Body of pancreas (tissue), 4 donors: ENCODE measurements around the gene ST3GAL4. TPM values are rescaled to one million over a fixed set of nuclear protein-coding genes. Genes with fewer than 3 reads are reported as not detected.

Experiments used
- ATAC-seq: fragments of 150-250 bp; one replicate; pipeline ENCODE4 v1.9.1; 2016
- DNase-seq, 4 donors: peaks; one replicate each; pipeline ENCODE4 v3.0.0-alpha.2; 2019
- H3K27ac ChIP-seq, 4 donors: fragments of 200-600 bp; sonication (generic); 1 replicate in 3 of 4; 2 replicates in 1 of 4; pipeline versions ENCODE4 v1.5.1 to v1.6.1; 2016 to 2019; ENCODE audit warnings: mild to moderate bottlenecking in 1 of 4, mixed read lengths in 1 of 4, moderate library complexity in 1 of 4
- H3K27me3 ChIP-seq, 2 donors: fragments of 200-600 bp; sonication (generic); one replicate each; pipeline ENCODE4 v1.6.0; 2016; ENCODE audit warnings: mild to moderate bottlenecking in 1 of 2
- H3K36me3 ChIP-seq, 2 donors: fragments of 200-600 bp; sonication (generic); replicated peaks in 1 of 2; 2 replicates each; pipeline ENCODE4 v1.5.1; 2016; ENCODE audit warnings: low read depth in 2 of 2; ENCODE audit not compliant: insufficient read depth in 1 of 2
- H3K4me1 ChIP-seq: fragments of 200-600 bp; sonication (generic); one replicate; pipeline ENCODE4 v1.6.0; 2016
- H3K4me3 ChIP-seq, 2 donors: fragments of 200-600 bp; sonication (generic); 1 replicate in 1 of 2; 2 replicates in 1 of 2; pipeline ENCODE4 v1.5.1; 2016 to 2019
- H3K9me3 ChIP-seq, 3 donors: fragments of 200-600 bp; sonication (generic); 1 replicate in 2 of 3; 2 replicates in 1 of 3; pipeline ENCODE4 v1.5.1; 2016
- CTCF ChIP-seq, 7 experiments: fragments of 450-650 bp in 4 of 7; fragments of 200-600 bp in 3 of 7; sonication (generic) in 3 of 7; IDR thresholded peaks; one replicate each; pipeline ENCODE4 v1.5.1; 2016 to 2019; ENCODE audit warnings: antibody characterized with exemption in 7 of 7
- POLR2A ChIP-seq, 3 donors: fragments of 450-650 bp; IDR thresholded peaks; one replicate each; pipeline ENCODE4 v1.6.1; 2016; ENCODE audit warnings: antibody characterized with exemption in 3 of 3, mild to moderate bottlenecking in 2 of 3
- WGBS, 2 donors: methylation state at CpG; one replicate each; pipeline ENCODE4 v1.1.5; 2017; 5-methylcytosine and 5-hydroxymethylcytosine counted together
- intact Hi-C: fragments of 100-400 bp; cut with DNase I; formaldehyde crosslinking; loops from one replicate; pipeline ENCODE4 v1.15.1; 2023
- total RNA-seq, 2 donors: library from RNA; depleted of rRNA; stranded (reverse); fragments of >200 nt; gene quantifications; one replicate each; pipeline ENCODE4 v1.1.0, GENCODE V29; 2016

Gene ST3GAL4
- total RNA-seq, 2 donors from 2014 or later = 7.5 to 14.8 TPM

DNA sequence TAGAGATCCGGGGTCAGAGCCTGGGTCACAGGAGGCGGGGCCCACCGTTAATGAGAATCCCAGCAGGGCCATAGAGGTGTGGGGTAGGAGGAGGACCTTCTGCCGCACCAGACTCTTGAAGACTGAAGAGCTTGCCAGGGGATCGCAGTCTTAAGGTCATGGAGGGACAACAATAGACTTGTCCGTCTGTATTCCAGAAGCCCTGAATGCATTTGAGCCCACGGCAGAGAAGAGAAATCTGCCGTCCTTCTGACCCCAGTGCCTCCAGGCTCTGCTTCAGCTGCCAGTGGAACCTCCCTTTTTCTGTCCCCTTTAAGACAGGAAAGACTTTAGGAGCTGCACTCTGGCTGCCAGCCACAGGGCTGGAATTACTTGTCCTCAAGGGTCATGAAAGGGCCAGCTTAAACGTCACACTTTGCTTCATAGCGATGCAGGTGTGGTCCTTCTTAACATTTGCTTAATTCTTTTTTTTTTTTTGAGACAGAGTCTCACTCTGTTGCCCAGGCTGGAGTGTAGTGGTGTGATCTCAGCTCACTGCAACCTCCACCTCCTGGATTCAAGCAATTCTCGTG is 15.5 kb upstream of the ST3GAL4 start:
- TF ChIP-seq POLR2A (IDR thresholded peaks at IDR 0.05) = no peak
- TF ChIP-seq CTCF (IDR thresholded peaks at IDR 0.05) = no peak
- no peaks in the 10 kb centered on the region for H3K9me3 ChIP-seq
- intact Hi-C loops = no loop called here
- no peaks in the 10 kb centered on the region for H3K27me3 ChIP-seq
- no peak overlapping the region for H3K4me3 ChIP-seq
- H3K36me3 ChIP-seq = no peaks in the 10 kb centered on the region
- ATAC-seq (peak; percentile 29), DNase-seq (peak in 3 of 4 donors; percentile 34 to 41 (median 41))
- H3K27ac ChIP-seq = peak overlapping the region in 1 of 4 donors; percentile 17
- H3K4me1 ChIP-seq = peaks cover 13% of the 10 kb centered on the region
- WGBS, 2 donors = 67 to 72% methylated on average over 7 to 11 of the region's 11 CpGs

DNA sequence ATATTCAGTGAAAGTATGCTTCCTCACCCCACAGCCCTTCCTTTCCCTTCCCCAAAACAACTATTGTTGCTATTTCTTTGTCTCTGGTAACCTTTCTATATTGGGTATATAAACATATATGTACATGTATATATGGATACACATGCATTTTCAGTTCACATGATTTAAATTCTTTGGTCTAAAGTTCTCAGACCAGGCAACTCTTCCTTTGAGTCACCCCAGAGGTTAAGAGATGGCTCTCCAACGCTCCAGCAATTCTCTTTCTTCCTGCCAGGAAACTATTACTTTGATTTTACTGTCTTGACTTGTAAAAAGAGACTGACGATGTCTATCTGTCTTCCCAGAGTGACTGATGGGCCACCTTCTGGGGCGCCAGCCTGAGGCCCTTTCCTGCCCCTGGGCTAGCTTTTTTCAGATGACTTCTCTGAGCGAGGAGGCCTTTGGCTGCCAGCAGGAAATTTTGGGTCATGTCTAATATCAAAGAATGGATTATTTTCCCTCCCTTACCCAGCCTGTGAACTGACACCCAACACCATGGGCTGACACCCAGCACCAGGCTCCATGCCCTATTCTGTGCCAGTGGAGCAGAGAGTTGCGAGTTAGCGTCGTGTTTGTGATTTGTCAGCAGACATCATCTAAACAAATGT is 14.4 kb upstream of the ST3GAL4 start:
- Histone ChIP-seq H3K9me3 (no peaks in the 10 kb centered on the region), H3K4me1 (peaks cover 25% of the 10 kb centered on the region), H3K4me3 (no peak overlapping the region), H3K36me3 (no peaks in the 10 kb centered on the region), H3K27me3 (no peaks in the 10 kb centered on the region), H3K27ac (no peak overlapping the region)
- intact Hi-C loops = no loop called here
- no peak for ATAC-seq
- 89 to 94% methylated on average over 7 of the region's 7 CpGs for WGBS, 2 donors
- DNase-seq = no peak
- TF ChIP-seq CTCF (IDR thresholded peaks at IDR 0.05) = no peak

DNA sequence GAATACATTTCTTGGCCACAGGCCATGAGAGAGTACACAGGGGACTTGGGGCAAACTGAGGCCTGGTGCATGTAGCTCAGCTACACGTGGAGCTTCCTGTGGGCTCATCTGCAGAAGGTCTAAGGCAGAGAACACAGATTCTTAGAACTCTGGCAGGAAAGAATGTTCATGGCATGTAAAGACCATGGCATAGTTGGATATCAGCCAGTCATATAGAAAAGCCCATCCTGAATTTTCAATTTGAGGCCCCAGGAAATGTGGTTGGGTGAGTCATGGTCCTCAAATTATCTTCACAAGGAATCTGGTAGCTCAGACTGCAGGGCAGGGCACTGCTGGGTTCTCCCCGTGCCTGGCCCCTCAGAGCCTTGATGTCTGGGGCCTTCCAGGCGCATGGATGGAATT is 13.7 kb upstream of the ST3GAL4 start:
- no peaks in the 10 kb centered on the region for H3K27me3 ChIP-seq
- H3K4me1 ChIP-seq = peaks cover 32% of the 10 kb centered on the region
- TF ChIP-seq POLR2A (IDR thresholded peaks at IDR 0.05) (no peak), CTCF (IDR thresholded peaks at IDR 0.05) (no peak)
- intact Hi-C loops = no loop called here
- DNase-seq (no peak), ATAC-seq (no peak)
- no peak overlapping the region for H3K4me3 ChIP-seq
- H3K9me3 ChIP-seq = no peaks in the 10 kb centered on the region
- H3K27ac ChIP-seq = no peak overlapping the region
- WGBS, 2 donors = 79 to 91% methylated on average over 1 to 3 of the region's 3 CpGs
- no peaks in the 10 kb centered on the region for H3K36me3 ChIP-seq

- no peak for ATAC-seq
- TF ChIP-seq CTCF (IDR thresholded peaks at IDR 0.05) (no peak), POLR2A (IDR thresholded peaks at IDR 0.05) (no peak)
- H3K4me3 ChIP-seq = no peak overlapping the region
- no peaks in the 10 kb centered on the region for H3K9me3 ChIP-seq
- no peak overlapping the region for H3K27ac ChIP-seq
- 94% methylated on average over 11 to 16 of the region's 16 CpGs for WGBS, 2 donors
- H3K36me3 ChIP-seq = no peaks in the 10 kb centered on the region
- intact Hi-C loops = no loop called here
- H3K4me1 ChIP-seq = peaks cover 35% of the 10 kb centered on the region
- H3K27me3 ChIP-seq = no peaks in the 10 kb centered on the region
- DNase-seq = no peak
Observed at GRCh38 chr11:126343051-126343450, 12.4 kb upstream of the ST3GAL4 start.
